ENCODE measurements around the gene CRAMP1. TPM values are rescaled to one million over a fixed set of nuclear protein-coding genes. Genes with fewer than 3 reads are reported as not detected.

The CRAMP1 gene
- total RNA-seq, 1 donor from 2014 or later, result 29.4 TPM

DNA sequence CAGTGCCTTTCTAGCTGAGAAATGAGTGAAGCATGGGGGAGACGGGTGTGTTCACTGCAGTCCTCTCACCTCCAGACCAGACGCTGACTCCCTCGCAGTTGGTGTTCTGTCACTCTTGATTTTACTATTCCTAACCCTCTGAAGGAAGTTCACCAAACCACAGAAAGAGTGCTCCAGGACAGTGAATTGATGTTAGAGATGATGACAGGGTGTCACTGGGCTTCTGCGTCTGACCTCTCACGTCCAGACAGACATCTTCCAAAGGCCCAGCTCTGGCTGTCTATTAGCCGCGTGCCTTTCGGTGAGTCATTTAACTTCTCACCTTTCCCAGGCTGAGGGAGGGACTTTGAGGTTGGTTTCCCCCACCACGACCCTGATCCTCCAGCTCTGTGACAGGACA is 8.2 kb downstream of the CRAMP1 start:
- H3K9me3 Mint-ChIP-seq (ENCODE audit: unreplicated experiment), result no peaks in the 10 kb centered on the region
- H3K27ac Mint-ChIP-seq (ENCODE audit: unreplicated experiment), result no peak overlapping the region
- H3K27me3 Mint-ChIP-seq (ENCODE audit: unreplicated experiment), result no peaks in the 10 kb centered on the region
- no peak overlapping the region for H3K4me3 Mint-ChIP-seq (ENCODE audit: unreplicated experiment)
- TF ChIP-seq, protein P1, sequence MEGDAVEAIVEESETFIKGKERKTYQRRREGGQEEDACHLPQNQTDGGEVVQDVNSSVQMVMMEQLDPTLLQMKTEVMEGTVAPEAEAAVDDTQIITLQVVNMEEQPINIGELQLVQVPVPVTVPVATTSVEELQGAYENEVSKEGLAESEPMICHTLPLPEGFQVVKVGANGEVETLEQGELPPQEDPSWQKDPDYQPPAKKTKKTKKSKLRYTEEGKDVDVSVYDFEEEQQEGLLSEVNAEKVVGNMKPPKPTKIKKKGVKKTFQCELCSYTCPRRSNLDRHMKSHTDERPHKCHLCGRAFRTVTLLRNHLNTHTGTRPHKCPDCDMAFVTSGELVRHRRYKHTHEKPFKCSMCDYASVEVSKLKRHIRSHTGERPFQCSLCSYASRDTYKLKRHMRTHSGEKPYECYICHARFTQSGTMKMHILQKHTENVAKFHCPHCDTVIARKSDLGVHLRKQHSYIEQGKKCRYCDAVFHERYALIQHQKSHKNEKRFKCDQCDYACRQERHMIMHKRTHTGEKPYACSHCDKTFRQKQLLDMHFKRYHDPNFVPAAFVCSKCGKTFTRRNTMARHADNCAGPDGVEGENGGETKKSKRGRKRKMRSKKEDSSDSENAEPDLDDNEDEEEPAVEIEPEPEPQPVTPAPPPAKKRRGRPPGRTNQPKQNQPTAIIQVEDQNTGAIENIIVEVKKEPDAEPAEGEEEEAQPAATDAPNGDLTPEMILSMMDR (IDR thresholded peaks at IDR 0.05), result no peak
- DNase-seq (ENCODE audit: extremely low spot score, unreplicated experiment), result no peak
- H3K36me3 Mint-ChIP-seq (ENCODE audit: unreplicated experiment), result peaks cover 19% of the 10 kb centered on the region
- peaks cover 10% of the 10 kb centered on the region for H3K4me1 Mint-ChIP-seq (ENCODE audit: unreplicated experiment)

DNA sequence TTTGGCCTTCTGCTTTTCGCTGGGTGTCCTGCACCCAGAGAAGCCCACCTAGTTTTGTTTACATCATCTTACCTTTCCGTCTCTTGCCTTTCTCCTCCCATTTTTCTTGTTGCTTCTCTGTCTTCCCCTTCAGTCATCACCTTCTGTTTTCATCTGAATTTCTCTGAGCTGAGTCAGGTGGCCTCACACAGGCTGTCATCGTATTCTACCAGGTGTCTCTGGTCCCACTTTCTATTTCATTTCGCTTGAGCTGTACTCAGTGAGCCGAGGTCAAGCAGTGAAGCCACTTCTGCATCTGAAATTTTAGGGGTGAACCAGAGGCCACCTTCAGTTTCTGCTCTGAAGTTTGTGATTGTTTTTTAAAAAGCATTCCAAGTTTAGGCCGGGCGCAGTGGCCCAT is 9.7 kb downstream of the CRAMP1 start:
- TF ChIP-seq, protein P1 (IDR thresholded peaks at IDR 0.05), result no peak
- Mint-ChIP-seq H3K4me1 (ENCODE audit: unreplicated experiment) (no peaks in the 10 kb centered on the region), H3K9me3 (ENCODE audit: unreplicated experiment) (no peaks in the 10 kb centered on the region), H3K36me3 (ENCODE audit: unreplicated experiment) (peaks cover 27% of the 10 kb centered on the region), H3K27ac (ENCODE audit: unreplicated experiment) (no peak overlapping the region), H3K4me3 (ENCODE audit: unreplicated experiment) (no peak overlapping the region), H3K27me3 (ENCODE audit: unreplicated experiment) (no peaks in the 10 kb centered on the region)
- DNase-seq (ENCODE audit: extremely low spot score, unreplicated experiment), result no peak

DNA sequence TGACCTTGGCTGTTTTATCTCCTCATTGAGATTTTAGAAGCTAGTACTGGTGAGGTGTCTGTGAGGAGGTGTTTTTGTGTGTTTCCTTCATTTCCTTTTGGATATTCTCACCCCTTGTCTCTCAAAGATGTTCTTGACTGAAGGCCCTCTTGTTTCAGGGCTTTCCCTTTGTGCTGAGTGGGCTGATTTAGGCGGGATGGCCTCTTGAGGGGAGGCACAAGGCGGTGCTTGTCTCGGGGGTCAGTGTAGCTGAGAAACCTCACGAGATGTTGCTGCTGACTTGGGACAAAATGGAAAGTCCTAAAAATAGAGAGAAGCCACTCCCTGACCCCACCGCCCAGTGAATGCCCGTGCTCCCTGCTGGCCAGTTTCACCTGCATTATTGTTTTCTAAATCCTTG is 14.2 kb downstream of the CRAMP1 start:
- H3K36me3 Mint-ChIP-seq (ENCODE audit: unreplicated experiment), result peaks cover 27% of the 10 kb centered on the region
- no peak overlapping the region for H3K4me3 Mint-ChIP-seq (ENCODE audit: unreplicated experiment)
- TF ChIP-seq, protein P1 (IDR thresholded peaks at IDR 0.05), result no peak
- H3K27ac Mint-ChIP-seq (ENCODE audit: unreplicated experiment), result no peak overlapping the region
- no peak for DNase-seq (ENCODE audit: extremely low spot score, unreplicated experiment)
- H3K27me3 Mint-ChIP-seq (ENCODE audit: unreplicated experiment), result no peaks in the 10 kb centered on the region
- H3K9me3 Mint-ChIP-seq (ENCODE audit: unreplicated experiment), result no peaks in the 10 kb centered on the region
- H3K4me1 Mint-ChIP-seq (ENCODE audit: unreplicated experiment), result peaks cover 2% of the 10 kb centered on the region

DNA sequence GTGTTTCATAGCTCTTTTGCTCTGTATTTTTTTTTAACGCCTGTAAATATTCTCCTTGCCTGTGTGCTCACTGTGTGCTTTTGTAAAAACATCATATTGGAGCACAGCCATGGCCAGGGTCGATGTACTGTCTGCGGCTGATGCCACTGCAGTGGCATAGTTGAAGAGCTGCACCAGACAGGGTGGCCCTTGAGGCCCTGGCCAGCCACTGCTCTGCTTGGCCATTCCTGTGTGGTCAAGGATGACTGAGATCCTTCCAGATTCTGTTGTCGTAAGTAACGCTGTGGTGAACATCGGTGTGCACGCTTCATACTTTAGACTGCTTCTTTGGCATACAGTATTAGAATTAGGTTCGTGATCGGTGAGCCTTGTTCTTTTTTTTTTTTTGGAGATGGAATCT is 14.6 kb downstream of the CRAMP1 start:
- peaks cover 26% of the 10 kb centered on the region for H3K36me3 Mint-ChIP-seq (ENCODE audit: unreplicated experiment)
- TF ChIP-seq, protein P1 (IDR thresholded peaks at IDR 0.05), result no peak

DNA sequence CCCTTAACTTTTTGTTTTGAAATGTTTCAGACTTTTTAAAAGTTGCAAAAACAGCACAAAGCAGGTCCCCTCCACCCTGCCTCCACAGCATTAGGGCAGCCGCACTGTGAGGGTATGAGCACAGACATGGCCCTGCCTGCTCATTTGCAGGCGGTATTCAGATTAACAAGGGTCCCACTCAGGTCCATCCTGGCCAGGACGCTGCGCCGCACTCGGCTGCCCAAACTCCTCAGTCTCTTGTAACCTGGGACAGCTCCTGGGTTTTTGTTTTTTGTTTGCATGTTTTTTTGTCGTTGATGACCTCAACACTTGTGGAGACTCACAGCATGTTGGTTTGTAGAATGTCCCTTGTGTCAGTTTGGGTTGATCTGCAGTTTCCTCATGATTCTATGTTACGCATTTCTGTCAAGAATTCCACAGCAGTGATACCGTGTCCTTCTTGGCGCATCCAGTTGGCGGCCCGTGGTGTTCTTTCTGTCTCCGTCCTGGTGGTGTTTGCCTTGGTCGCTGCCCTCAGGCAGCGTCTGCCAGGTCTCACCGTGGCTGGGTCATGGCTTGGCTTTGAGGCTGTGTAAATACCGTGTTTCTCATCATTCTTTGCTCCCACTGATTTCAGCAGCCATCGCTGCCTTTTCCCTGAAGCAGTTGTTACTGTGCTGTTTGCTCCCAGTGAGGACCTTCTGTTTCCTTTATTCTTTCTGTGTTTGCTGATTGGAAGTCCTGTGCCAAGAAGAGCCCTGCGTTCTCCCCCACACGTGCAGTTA is 18.5 kb downstream of the CRAMP1 start:
- Mint-ChIP-seq H3K27ac (ENCODE audit: unreplicated experiment) (no peak overlapping the region), H3K4me3 (ENCODE audit: unreplicated experiment) (no peak overlapping the region), H3K27me3 (ENCODE audit: unreplicated experiment) (no peaks in the 10 kb centered on the region), H3K9me3 (ENCODE audit: unreplicated experiment) (no peaks in the 10 kb centered on the region), H3K36me3 (ENCODE audit: unreplicated experiment) (peaks cover 46% of the 10 kb centered on the region), H3K4me1 (ENCODE audit: unreplicated experiment) (peaks cover 2% of the 10 kb centered on the region)
- TF ChIP-seq, protein P1 (IDR thresholded peaks at IDR 0.05), result no peak
- no peak for DNase-seq (ENCODE audit: extremely low spot score, unreplicated experiment)

More for the DNA sequence above, 14.6 kb downstream of the CRAMP1 start:
- no peak overlapping the region for H3K4me3 Mint-ChIP-seq (ENCODE audit: unreplicated experiment)
- no peaks in the 10 kb centered on the region for H3K27me3 Mint-ChIP-seq (ENCODE audit: unreplicated experiment)
- H3K27ac Mint-ChIP-seq (ENCODE audit: unreplicated experiment), result no peak overlapping the region
- H3K4me1 Mint-ChIP-seq (ENCODE audit: unreplicated experiment), result peaks cover 2% of the 10 kb centered on the region
- no peaks in the 10 kb centered on the region for H3K9me3 Mint-ChIP-seq (ENCODE audit: unreplicated experiment)
- no peak for DNase-seq (ENCODE audit: extremely low spot score, unreplicated experiment)
